Activated T-cell treated with anti-CD3 and anti-CD28 coated beads, Interleukin-2, amount 50 U/mL, for 24 hours (primary cell): ENCODE data around the gene SIPA1L3.

Source experiments
- DNase-seq: peaks from one replicate; pipeline ENCODE4 v3.0.0-alpha.2; 2020
- H3K27ac Mint-ChIP-seq: 2 replicates; pipeline ENCODE4 v1.8.0; 2020; ENCODE audit warnings: mild to moderate bottlenecking, mixed read lengths
- H3K27me3 Mint-ChIP-seq: 2 replicates; pipeline ENCODE4 v1.8.0; 2020; ENCODE audit warnings: mixed read lengths
- H3K36me3 Mint-ChIP-seq: 2 replicates; pipeline ENCODE4 v1.8.0; 2020; ENCODE audit warnings: low read depth, mixed read lengths
- H3K4me1 Mint-ChIP-seq: 2 replicates; pipeline ENCODE4 v1.8.0; 2020; ENCODE audit warnings: low read depth, mixed read lengths
- H3K4me3 Mint-ChIP-seq: 2 replicates; pipeline ENCODE4 v1.8.0; 2020; ENCODE audit warnings: mild to moderate bottlenecking, moderate library complexity, mixed read lengths
- H3K9me3 Mint-ChIP-seq: 2 replicates; pipeline ENCODE4 v1.8.0; 2020; ENCODE audit warnings: mixed read lengths

Gene SIPA1L3

DNA sequence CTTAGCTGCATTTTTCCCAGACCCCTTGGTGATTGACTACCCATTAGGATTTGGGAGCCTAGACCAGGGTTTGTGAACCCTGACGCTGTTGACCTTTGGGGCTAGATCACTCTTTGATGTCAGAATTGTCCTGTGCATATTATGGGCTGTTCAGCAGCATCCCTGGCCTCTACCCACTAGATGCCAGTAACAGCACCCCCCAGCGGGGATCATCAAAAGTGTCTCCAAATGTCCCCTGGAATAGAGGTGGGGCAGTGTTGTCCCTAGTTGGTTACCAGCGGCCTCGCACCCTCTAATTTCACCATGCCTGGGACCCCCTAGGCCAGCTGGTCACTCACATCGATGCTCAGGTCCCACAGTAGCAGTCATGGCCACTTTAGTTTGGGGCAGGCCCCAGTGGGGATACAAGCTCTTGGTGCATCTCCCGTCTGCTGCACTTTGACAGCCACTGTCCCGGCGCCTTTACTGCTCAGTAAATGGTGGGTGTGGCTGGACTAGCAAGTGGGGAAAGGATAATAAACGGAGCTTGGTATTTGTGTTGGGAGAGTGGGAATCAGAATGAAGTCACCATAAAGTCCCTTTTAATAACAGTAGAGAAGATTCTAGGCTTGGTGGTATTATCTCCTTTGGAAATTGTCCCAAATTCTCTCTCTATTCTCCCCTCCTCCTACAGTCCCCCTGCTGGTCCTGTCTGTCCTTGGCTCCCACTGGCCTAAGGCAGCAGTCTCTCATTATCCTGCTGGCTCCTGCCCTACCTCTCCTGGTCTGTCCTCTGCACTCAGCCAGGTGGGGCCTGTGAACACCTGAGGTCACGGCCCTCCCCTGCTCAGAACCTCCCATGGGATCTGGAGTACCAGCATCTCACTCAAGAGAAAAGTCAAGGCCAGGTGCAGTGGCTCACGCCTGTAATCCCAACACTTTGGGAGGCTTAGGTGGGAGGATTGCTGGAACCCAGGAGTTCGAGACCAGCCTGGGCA lies 80.6 kb downstream of the SIPA1L3 start:
- no peak for DNase-seq
- Mint-ChIP-seq H3K4me3 (no peak overlapping the region), H3K9me3 (no peaks in the 10 kb centered on the region), H3K36me3 (no peaks in the 10 kb centered on the region), H3K4me1 (peaks cover 20% of the 10 kb centered on the region), H3K27me3 (no peaks in the 10 kb centered on the region), H3K27ac (no peak overlapping the region)

DNA sequence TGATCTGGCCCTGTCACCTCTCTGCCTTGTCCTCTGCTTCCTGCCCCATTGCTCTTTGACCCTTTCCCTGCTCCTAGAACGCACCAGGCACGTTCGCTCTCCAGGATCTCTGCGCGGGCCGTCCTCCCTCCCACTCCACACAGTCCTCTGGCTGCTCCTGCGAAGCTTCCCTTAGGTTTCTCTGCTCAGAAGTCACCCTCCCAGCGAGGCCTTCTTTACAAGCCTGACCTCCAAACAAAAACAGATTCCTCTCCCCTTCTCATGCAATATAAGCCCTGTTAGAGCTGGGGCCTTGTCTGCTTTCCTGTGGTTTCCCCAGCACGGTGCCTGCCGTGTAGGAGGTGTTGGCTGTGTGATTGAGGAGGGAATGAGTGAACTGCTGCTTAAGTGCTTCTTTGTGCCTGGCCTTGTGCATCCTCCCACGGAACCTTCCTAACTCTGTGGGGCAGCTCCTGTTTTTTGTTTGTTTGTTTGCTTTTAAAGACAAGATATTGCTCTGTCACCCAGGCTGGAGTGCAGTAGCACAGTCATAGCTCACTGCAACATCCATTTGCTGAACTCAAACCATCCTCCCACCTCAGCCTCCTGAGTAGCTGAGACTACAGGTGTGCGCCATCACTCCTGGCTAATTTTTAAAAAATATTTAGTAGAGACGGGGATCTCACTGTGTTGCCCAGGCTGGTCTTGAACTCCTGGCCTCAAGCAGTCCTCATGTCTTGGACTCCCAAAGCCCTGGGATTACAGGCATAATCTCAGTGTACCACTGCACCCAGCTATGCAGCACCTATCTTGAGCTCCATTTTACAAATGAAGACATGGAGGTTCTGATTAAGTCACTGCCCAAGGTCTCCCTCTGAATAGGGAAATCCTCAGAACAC lies 82.0 kb downstream of the SIPA1L3 start:
- Mint-ChIP-seq H3K9me3 (no peaks in the 10 kb centered on the region), H3K27me3 (no peaks in the 10 kb centered on the region), H3K27ac (peak overlapping the region; percentile 53), H3K4me3 (no peak overlapping the region), H3K4me1 (peaks cover 20% of the 10 kb centered on the region), H3K36me3 (peaks cover 2% of the 10 kb centered on the region)
- DNase-seq = no peak

- peaks cover 19% of the 10 kb centered on the region for H3K4me1 Mint-ChIP-seq
- H3K36me3 Mint-ChIP-seq = peaks cover 2% of the 10 kb centered on the region
- no peak for DNase-seq
- no peaks in the 10 kb centered on the region for H3K9me3 Mint-ChIP-seq
- H3K4me3 Mint-ChIP-seq = no peak overlapping the region
- no peaks in the 10 kb centered on the region for H3K27me3 Mint-ChIP-seq
- H3K27ac Mint-ChIP-seq = no peak overlapping the region
Observed at GRCh38 chr19:37989855-37990254, 82.8 kb downstream of the SIPA1L3 start.

DNA sequence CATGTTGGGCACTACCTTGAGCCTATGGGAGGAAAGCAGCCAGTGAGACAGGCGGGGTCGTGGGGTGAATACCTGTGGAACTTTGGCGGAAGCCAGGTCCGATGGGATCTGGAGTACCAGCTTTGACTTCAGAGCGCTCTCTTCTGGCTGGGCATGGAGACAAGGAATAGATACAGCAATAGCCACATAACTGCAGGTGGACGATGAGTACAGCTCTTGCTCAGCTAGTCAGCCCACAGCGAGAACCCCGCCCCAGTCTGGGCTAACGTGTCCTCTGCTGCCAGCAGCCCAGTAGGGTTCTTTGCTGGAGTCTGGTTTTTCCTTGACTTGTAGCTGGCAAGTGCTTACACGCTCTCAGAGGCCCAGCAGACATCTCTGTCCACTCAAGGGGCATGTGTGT lies 83.4 kb downstream of the SIPA1L3 start:
- Mint-ChIP-seq H3K4me3 (no peak overlapping the region), H3K27me3 (no peaks in the 10 kb centered on the region), H3K9me3 (no peaks in the 10 kb centered on the region), H3K36me3 (peaks cover 2% of the 10 kb centered on the region), H3K27ac (no peak overlapping the region), H3K4me1 (peaks cover 16% of the 10 kb centered on the region)
- DNase-seq = no peak

- DNase-seq = no peak
- Mint-ChIP-seq H3K27me3 (no peaks in the 10 kb centered on the region), H3K4me1 (peaks cover 11% of the 10 kb centered on the region), H3K27ac (no peak overlapping the region), H3K36me3 (peaks cover 2% of the 10 kb centered on the region), H3K9me3 (no peaks in the 10 kb centered on the region), H3K4me3 (no peak overlapping the region)
Observed at GRCh38 chr19:37991176-37991835, 84.3 kb downstream of the SIPA1L3 start.

DNA sequence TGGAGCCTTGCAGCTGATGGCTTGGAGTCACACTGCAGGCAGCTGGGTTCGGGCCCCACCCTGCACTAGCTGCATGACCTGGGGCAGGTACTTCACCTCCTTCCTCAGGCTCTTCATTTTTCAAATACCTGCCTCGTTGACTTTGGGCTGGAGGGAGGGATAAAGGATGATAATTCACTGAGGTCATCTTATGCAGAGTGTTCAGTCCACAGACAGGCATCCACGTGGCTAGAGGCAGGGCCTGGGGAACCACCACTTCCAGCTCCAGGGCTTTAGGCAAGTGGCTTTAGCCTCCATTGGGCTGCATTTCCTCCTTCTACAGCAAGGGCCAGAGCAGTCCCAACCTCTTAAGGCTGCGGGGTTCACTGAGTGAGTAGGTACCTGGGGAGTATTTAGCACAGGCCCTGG lies 84.8 kb downstream of the SIPA1L3 start:
- peaks cover 2% of the 10 kb centered on the region for H3K36me3 Mint-ChIP-seq
- peaks cover 7% of the 10 kb centered on the region for H3K4me1 Mint-ChIP-seq
- H3K9me3 Mint-ChIP-seq = no peaks in the 10 kb centered on the region
- H3K27me3 Mint-ChIP-seq = no peaks in the 10 kb centered on the region
- no peak overlapping the region for H3K4me3 Mint-ChIP-seq
- no peak overlapping the region for H3K27ac Mint-ChIP-seq
- no peak for DNase-seq

GRCh38 chr19:37992761-37993160 lies 85.8 kb downstream of the SIPA1L3 start:
- DNase-seq = no peak
- Mint-ChIP-seq H3K4me1 (peaks cover 7% of the 10 kb centered on the region), H3K36me3 (peaks cover 2% of the 10 kb centered on the region)

DNA sequence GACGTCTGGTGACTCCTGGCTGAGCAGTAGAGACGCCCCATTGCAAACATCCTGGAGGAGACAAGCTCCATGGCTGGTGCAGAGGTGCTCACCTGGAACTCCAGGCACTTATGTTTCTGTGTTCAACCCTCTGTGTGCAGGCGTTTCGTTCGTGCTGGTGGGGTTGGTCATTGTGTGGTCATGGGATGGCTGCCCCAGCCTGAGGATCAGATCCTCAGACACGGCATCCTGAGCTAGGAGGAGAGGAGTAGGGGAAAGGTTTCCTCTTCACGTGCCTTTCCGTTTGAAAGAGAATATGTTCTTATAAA lies 87.8 kb downstream of the SIPA1L3 start:
- Mint-ChIP-seq H3K36me3 (peaks cover 2% of the 10 kb centered on the region), H3K4me1 (peaks cover 15% of the 10 kb centered on the region), H3K27ac (no peak overlapping the region), H3K27me3 (no peaks in the 10 kb centered on the region), H3K9me3 (no peaks in the 10 kb centered on the region), H3K4me3 (no peak overlapping the region)
- DNase-seq = no peak

More at GRCh38 chr19:37992761-37993160, 85.8 kb downstream of the SIPA1L3 start:
- no peaks in the 10 kb centered on the region for H3K27me3 Mint-ChIP-seq
- H3K4me3 Mint-ChIP-seq = no peak overlapping the region
- no peaks in the 10 kb centered on the region for H3K9me3 Mint-ChIP-seq
- no peak overlapping the region for H3K27ac Mint-ChIP-seq

DNA sequence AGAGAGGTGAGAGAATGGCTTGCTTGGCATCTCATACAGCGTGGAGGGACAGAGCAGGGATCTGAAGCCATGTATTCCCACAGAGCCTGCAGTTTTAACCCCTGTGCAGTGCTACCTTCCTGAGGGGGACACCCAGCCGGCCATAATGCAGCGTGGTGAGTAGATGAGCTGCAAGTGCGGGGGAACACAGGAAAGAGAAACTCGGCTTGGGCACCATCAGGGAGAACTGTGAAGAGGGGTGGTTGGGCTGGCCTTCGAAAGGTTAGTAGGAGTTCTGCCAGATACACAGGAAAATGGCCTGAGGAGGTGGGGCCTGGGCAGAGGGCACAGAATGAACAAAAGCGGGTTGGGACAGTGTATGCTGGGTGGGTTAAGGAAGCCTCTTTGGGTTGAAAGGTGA lies 88.3 kb downstream of the SIPA1L3 start:
- Mint-ChIP-seq H3K4me1 (peaks cover 16% of the 10 kb centered on the region), H3K27me3 (no peaks in the 10 kb centered on the region), H3K4me3 (no peak overlapping the region), H3K27ac (no peak overlapping the region), H3K36me3 (peaks cover 2% of the 10 kb centered on the region), H3K9me3 (no peaks in the 10 kb centered on the region)
- no peak for DNase-seq

DNA sequence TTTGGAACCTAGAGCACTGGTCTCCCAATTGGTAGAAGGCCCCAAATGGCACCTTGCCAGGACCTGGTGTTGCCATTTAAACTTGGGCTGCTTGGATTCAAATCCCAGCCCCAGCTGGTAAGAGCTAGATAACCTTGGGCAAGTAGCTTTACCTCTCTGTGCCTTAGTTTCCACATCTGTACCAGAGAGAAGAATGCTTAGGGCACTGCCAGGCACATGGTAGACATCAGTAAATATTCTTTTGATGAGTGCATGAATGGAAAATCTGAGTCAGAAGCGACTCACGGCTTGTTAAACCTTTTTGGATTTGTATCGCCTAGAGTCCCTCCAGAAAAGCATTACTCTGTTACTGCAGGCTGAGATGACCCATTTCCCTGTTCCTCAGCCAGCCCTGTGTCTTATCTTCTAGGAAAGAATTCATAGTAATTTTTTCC lies 90.9 kb downstream of the SIPA1L3 start:
- no peaks in the 10 kb centered on the region for H3K27me3 Mint-ChIP-seq

DNA sequence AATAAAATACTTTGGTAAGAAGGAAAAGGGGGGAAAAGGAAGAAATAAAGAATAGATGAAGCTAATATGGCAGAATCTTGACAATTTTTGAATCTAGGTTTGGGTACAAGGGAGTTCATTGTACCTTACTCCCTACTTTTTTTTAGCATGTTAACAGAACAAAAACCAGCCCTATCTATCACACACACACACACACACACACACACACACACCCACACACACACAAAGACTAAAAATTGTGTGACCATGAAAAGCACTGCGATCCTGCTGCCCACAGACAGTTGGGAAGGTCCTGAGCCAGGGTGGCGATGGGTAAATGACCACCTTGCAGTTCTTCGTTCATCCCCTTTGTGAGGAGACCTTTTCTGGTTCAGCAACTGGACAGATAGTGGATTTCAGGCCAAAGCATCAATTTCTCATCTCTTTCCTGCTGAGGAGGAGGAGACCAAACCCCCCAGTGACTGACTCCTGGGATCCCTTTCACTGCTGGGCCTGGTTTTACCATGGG lies 91.8 kb downstream of the SIPA1L3 start:
- no peaks in the 10 kb centered on the region for H3K36me3 Mint-ChIP-seq
- H3K4me3 Mint-ChIP-seq = no peak overlapping the region
- no peaks in the 10 kb centered on the region for H3K27me3 Mint-ChIP-seq
- no peaks in the 10 kb centered on the region for H3K9me3 Mint-ChIP-seq
- H3K4me1 Mint-ChIP-seq = peaks cover 26% of the 10 kb centered on the region
- DNase-seq = no peak
- no peak overlapping the region for H3K27ac Mint-ChIP-seq

More for the DNA sequence above, 90.9 kb downstream of the SIPA1L3 start:
- H3K27ac Mint-ChIP-seq = peak overlapping the region; percentile 52
- no peak overlapping the region for H3K4me3 Mint-ChIP-seq
- peak; percentile 43 for DNase-seq
- peaks cover 2% of the 10 kb centered on the region for H3K36me3 Mint-ChIP-seq
- peaks cover 26% of the 10 kb centered on the region for H3K4me1 Mint-ChIP-seq
- H3K9me3 Mint-ChIP-seq = no peaks in the 10 kb centered on the region

DNA sequence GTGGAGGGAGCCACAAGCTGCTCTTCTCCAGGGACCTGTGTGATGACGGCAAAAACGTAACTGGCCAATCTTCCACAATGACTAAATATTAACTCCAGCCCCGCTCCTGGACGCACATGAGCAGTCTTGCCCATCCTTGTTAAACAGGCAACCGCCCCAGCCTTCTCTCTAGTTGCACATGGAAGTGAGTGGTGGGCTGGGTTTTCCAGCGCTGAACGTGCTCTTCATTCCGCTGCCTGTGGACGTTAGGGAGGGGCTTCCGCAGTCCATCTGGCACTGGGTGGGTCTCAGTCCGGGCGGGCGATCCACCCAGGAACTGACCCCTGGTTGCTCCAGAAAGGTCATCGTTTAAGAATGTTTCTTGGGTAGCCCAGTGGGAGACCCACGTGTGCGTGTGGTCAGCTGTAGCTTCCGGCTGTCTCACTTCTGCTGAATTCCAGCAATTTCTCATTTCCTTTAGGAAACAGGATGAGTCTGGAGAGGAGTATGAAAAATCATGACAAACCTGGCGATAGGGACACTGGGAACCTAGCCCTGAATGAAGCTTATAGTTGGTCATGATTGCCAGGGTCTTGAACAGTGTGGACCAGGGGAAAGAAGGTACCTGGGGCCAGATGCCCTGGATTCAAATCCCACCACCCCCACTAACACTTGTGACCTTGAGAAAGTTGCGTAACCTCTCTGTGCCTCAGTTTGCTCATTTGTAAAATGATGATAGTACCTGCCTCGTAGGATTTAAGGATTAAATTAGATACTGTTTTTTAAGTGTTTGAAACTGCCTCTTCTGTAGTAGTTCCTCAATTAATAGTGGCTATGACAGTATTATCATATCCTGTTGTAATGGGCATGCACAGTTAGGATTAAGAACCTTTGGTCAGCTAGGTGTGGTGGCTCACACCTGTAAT lies 92.6 kb downstream of the SIPA1L3 start:
- Mint-ChIP-seq H3K36me3 (no peaks in the 10 kb centered on the region), H3K9me3 (no peaks in the 10 kb centered on the region), H3K27me3 (no peaks in the 10 kb centered on the region), H3K4me3 (no peak overlapping the region), H3K4me1 (peaks cover 26% of the 10 kb centered on the region), H3K27ac (no peak overlapping the region)
- DNase-seq = no peak

GRCh38 chr19:38001158-38001781 lies 94.3 kb downstream of the SIPA1L3 start:
- Mint-ChIP-seq H3K36me3 (no peaks in the 10 kb centered on the region), H3K4me3 (no peak overlapping the region), H3K27ac (no peak overlapping the region), H3K4me1 (peaks cover 28% of the 10 kb centered on the region), H3K27me3 (no peaks in the 10 kb centered on the region), H3K9me3 (no peaks in the 10 kb centered on the region)
- DNase-seq = no peak
